Peyer's patch (tissue), 4 donors: ENCODE results near the gene FYTTD1.

Source experiments
- CTCF ChIP-seq, 6 experiments: fragments of 450-650 bp in 4 of 6; fragments of 200-600 bp in 2 of 6; sonication (generic) in 1 of 6; IDR thresholded peaks; one replicate each; pipeline ENCODE4 v1.5.1; 2017 to 2019; ENCODE audit warnings: antibody characterized with exemption in 6 of 6, mild to moderate bottlenecking in 3 of 6, moderate library complexity in 1 of 6
- POLR2A ChIP-seq, 2 donors: fragments of 450-650 bp; IDR thresholded peaks; one replicate each; pipeline ENCODE4 v1.5.1; 2017; ENCODE audit warnings: antibody characterized with exemption in 2 of 2, mild to moderate bottlenecking in 2 of 2, moderate library complexity in 2 of 2

GRCh38 chr3:197790033-197790432 is 40.4 kb downstream of the FYTTD1 start:
- TF ChIP-seq CTCF (IDR thresholded peaks at IDR 0.05) (no peak), POLR2A (IDR thresholded peaks at IDR 0.05) (no peak)
